ENCODE measurements around the gene G6PC3. TPM values are rescaled to one million over a fixed set of nuclear protein-coding genes. Genes with fewer than 3 reads are reported as not detected.
A peak's percentile ranks its signal among the peaks of the same experiment; 100 is the strongest.

G6PC3 gene
- total and polyA plus RNA-seq, 12 donors, result 28.9 to 114 (median 34.7) TPM

GRCh38 chr17:44067545-44067940 lies 3.0 kb upstream of the G6PC3 start:
- TF ChIP-seq CTCF (IDR thresholded peaks at IDR 0.05), result no peak
- H3K4me1 ChIP-seq, result peaks cover 9 to 62% (median 40%) of the 10 kb centered on the region in 9 donors
- peaks cover 0 to 23% (median 2%) of the 10 kb centered on the region in 9 donors for H3K36me3 ChIP-seq
- H3K4me3 ChIP-seq, result no peak overlapping the region
- DNase-seq (no peak), ATAC-seq (no peak)
- H3K27ac ChIP-seq, result peak overlapping the region in 6 of 10 donors; percentile 92 to 96 (median 94)
- intact Hi-C loops (cut with DNase I), result loop anchor here in 2 of 10 donors (2.0 to 5.0 kb wide), 2 partner anchors 43 to 55 kb away; partner anchors contain the start of gene HDAC5 (in 1 of the 2)
- H3K27me3 ChIP-seq, result no peaks in the 10 kb centered on the region
- WGBS, 2 donors, result 87 to 88% methylated on average over 9 of the region's 9 CpGs
- no peaks in the 10 kb centered on the region for H3K9me3 ChIP-seq

GRCh38 chr17:44069974-44070454 lies 521 bp upstream of the G6PC3 start:
- Histone ChIP-seq H3K27me3 (no peaks in the 10 kb centered on the region), H3K4me3 (peak overlapping the region; percentile 26 to 81 (median 70)), H3K9me3 (no peaks in the 10 kb centered on the region), H3K36me3 (peaks cover 0 to 21% (median 0%) of the 10 kb centered on the region in 9 donors), H3K27ac (peak overlapping the region in 9 of 10 donors; percentile 79 to 94 (median 89)), H3K4me1 (peaks cover 9 to 64% (median 36%) of the 10 kb centered on the region in 9 donors)
- intact Hi-C loops (cut with DNase I), result loop anchor here in 6 of 10 donors (1.0 to 5.0 kb wide), 6 partner anchors 27 to 58 kb away; partner anchors contain the start of genes HDAC5 (in 3 of the 6) and TMEM101 (in 2 of the 6)
- WGBS, 2 donors, result 18 to 28% methylated on average over 7 of the region's 7 CpGs
- ATAC-seq (peak in 3 of 8 donors; percentile 0 to 4 (median 0)), DNase-seq (no peak)
- no peak for TF ChIP-seq CTCF (IDR thresholded peaks at IDR 0.05)

- no peaks in the 10 kb centered on the region for H3K9me3 ChIP-seq
- peak overlapping the region; percentile 36 to 94 (median 88) for H3K27ac ChIP-seq
- TF ChIP-seq CTCF (IDR thresholded peaks at IDR 0.05), result no peak
- WGBS, 2 donors, result 4 to 5% methylated on average over 3 of the region's 3 CpGs
- peak overlapping the region; percentile 46 to 81 (median 70) for H3K4me3 ChIP-seq
- peaks cover 9 to 62% (median 27%) of the 10 kb centered on the region in 9 donors for H3K4me1 ChIP-seq
- H3K27me3 ChIP-seq, result no peaks in the 10 kb centered on the region
- DNase-seq, result no peak
- peaks cover 0 to 32% (median 8%) of the 10 kb centered on the region in 9 donors for H3K36me3 ChIP-seq
- ATAC-seq, result peak in 1 of 8 donors; percentile 31
- intact Hi-C loops (cut with DNase I), result loop anchor here in 6 of 10 donors (2.0 to 5.0 kb wide), 5 partner anchors 41 to 59 kb away; partner anchors contain the start of genes HDAC5 (in 2 of the 6) and TMEM101 (in 2 of the 6)
Measured at GRCh38 chr17:44071198-44071520, 624 bp downstream of the G6PC3 start.

GRCh38 chr17:44071772-44072171 lies 1.2 kb downstream of the G6PC3 start:
- Histone ChIP-seq H3K4me1 (peaks cover 8 to 61% (median 27%) of the 10 kb centered on the region in 9 donors), H3K9me3 (no peaks in the 10 kb centered on the region), H3K27ac (peak overlapping the region in 7 of 10 donors; percentile 86 to 94 (median 89)), H3K27me3 (no peaks in the 10 kb centered on the region), H3K36me3 (peaks cover 0 to 38% (median 14%) of the 10 kb centered on the region in 9 donors), H3K4me3 (peak overlapping the region in 9 of 10 donors; percentile 46 to 81 (median 71))
- intact Hi-C loops (cut with DNase I), result loop anchor here in 6 of 10 donors (2.0 to 5.0 kb wide), 5 partner anchors 41 to 59 kb away; partner anchors contain the start of genes HDAC5 (in 2 of the 6) and TMEM101 (in 2 of the 6)
- no peak for ATAC-seq
- 37 to 50% methylated on average over 2 of the region's 2 CpGs for WGBS, 2 donors
- TF ChIP-seq CTCF (IDR thresholded peaks at IDR 0.05), result no peak
- no peak for DNase-seq

All from heart right ventricle (tissue), 16 donors.